Activated T-helper 1 cell treated with anti-CD3 and anti-CD28 coated beads, Interleukin-2, amount 50 U/mL, for 16 hours (primary cell): Measurements from ENCODE around the gene UGT2A1.

Source experiments
- DNase-seq, 2 donors: peaks; one replicate each; pipeline ENCODE4 v3.0.0-alpha.2; 2020; ENCODE audit warnings: low read depth in 1 of 2, low spot score in 1 of 2

The UGT2A1 gene

DNA sequence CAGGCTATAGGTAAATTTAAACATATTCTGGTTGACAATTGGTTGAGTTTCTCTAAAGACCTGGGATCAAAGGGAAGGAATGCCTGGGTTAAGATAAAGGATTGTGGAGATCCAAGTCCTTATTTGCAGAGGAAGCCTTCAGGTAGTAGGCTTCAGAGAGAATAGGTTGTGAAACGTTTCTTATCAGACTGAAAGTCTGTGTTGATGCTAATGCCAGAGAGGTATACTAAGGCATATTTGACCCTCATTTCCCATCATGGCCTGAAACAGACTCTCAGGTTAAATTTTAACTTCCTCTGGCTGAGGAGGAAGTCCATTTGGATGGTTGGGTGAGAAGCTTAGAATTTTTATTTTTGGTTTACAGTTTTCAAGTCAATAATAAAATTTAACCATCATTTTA, 61.7 kb downstream of the UGT2A1 start:
- DNase-seq: no peak

GRCh38 chr4:69589884-69590283, 63.2 kb downstream of the UGT2A1 start:
- no peak for DNase-seq

GRCh38 chr4:69584135-69584534, 68.9 kb downstream of the UGT2A1 start:
- no peak for DNase-seq

DNA sequence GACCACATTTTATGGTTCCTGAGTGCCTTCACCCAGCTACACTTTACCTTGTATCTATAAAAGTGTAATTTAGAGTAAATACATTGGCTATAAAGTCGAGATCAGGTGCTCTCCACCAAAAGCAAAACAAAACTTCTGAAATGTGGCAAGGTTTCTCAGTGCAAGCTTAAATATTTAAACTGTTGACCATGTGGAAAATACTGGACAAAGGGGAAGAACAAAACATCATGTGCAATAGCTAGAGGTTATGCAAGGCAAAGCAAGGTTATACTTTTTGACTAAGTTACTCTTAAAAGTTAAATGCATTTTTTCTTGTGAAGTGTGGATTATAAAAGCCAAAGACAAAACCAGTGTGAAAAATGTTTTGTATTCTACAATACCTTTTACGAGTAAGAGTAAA, 69.5 kb downstream of the UGT2A1 start:
- DNase-seq: no peak

DNA sequence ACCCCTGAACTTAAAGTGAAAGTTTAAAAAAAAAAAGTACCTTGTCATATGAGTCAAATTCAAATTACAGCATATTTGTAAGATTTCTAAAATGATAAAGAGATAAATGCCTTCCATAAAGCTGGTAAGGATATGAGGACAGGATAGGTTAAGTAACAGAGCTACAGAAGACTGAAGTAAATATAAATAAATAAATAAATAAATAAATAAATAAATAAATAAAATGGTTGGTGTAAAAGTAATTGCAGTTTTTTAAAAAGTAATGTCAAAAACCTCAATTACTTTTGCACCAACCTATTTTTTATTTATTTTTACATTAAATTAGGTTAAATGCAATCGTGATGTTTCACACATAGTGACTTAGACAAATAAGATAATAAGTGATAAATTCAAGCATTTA, 75.8 kb downstream of the UGT2A1 start:
- no peak for DNase-seq

GRCh38 chr4:69576251-69576877, 76.7 kb downstream of the UGT2A1 start:
- DNase-seq: no peak

DNA sequence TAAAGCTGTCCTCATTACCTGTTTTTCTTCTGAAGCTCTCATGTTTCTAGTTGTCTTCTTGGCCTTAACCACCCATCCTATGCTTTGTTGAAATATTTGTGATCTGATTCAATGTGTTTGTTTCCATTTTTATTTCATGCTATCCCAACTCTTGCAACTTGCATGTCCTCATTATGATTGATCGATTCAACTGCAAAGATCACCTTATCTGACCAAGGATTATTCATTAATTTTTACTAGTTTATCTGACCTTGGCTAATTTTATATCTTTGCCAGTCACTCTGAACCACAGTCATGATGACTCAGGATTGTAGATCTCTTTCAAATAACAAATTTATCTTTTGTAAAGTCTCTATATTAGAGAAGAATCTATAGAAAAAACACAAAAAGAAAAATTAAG, 84.3 kb downstream of the UGT2A1 start:
- no peak for DNase-seq

DNA sequence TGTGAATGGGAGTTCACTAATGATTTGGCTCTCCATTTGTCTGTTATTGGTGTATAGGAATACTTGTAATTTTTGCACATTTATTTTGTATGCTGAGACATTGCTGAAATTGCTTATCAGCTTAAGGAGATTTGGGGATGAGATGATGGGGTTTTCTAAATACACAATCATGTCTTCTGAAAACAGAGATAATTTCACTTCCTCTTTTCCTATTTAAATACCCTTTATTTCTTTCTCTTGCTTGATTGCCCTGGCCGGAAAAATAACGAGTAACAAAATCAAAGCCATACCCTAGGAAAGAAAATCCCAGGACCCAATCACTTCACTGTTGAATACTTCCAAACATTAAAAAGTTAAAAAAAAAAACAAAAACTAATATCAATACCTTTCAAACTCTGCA, 89.6 kb downstream of the UGT2A1 start:
- no peak for DNase-seq

GRCh38 chr4:69549651-69550050, 103.4 kb downstream of the UGT2A1 start:
- DNase-seq: no peak

GRCh38 chr4:69546134-69546765, 106.8 kb downstream of the UGT2A1 start:
- no peak for DNase-seq
